ENCODE results near the gene WDFY4.

- TF ChIP-seq POLR2AphosphoS5 (IDR thresholded peaks at IDR 0.05; ENCODE audit: low read depth, low read length) (no peak), CTCF (IDR thresholded peaks at IDR 0.05) (no peak)
These were observed 58.5 kb downstream of the WDFY4 start for GRCh38 chr10:48742891-48743860.
